PFSK-1 (cell line): ENCODE data around the gene LINGO1.

Experiments used
- FOXP2 ChIP-seq: optimal IDR thresholded peaks from 2 replicates; pipeline ENCODE3; 2011; ENCODE audit warnings: borderline replicate concordance, control low read depth, inconsistent platforms; ENCODE audit not compliant: insufficient read depth; ENCODE audit errors: extremely low read length, extremely low read depth
- POLR2AphosphoS5 ChIP-seq: IDR thresholded peaks from 2 replicates; pipeline ENCODE4 v1.6.1; 2012; ENCODE audit warnings: low read depth, mild to moderate bottlenecking, control low read depth, low read length, moderate library complexity
- REST ChIP-seq, 2 experiments: IDR thresholded peaks; 2 replicates each; pipeline versions ENCODE4 v1.6.1 to v1.8.0; 2011 to 2012; ENCODE audit warnings: low read depth in 2 of 2, low read length in 2 of 2, control low read depth in 1 of 2, inconsistent platforms in 1 of 2, mild to moderate bottlenecking in 1 of 2, moderate library complexity in 1 of 2; ENCODE audit not compliant: insufficient read depth in 1 of 2
- SIN3A ChIP-seq: IDR thresholded peaks from 2 replicates; pipeline ENCODE4 v1.6.1; 2012; ENCODE audit warnings: mild to moderate bottlenecking, low read length, moderate library complexity, borderline replicate concordance; ENCODE audit not compliant: insufficient read depth
- TAF1 ChIP-seq: IDR thresholded peaks from 2 replicates; pipeline ENCODE4 v1.6.1; 2012; ENCODE audit warnings: low read length, control low read depth, borderline replicate concordance; ENCODE audit not compliant: insufficient read depth

- TF ChIP-seq REST (IDR thresholded peaks at IDR 0.05; ENCODE audit: insufficient read depth in 1 of 2, low read depth in 2 of 2, low read length in 2 of 2) (no peak), POLR2AphosphoS5 (no peak), TAF1 (no peak), SIN3A (no peak), FOXP2 (no peak)
These were observed 25.0 kb upstream of the LINGO1 start for GRCh38 chr15:77657634-77658238.
